Measurements from ENCODE around the gene KCNIP1. TPM values are rescaled to one million over a fixed set of nuclear protein-coding genes. Genes with fewer than 3 reads are reported as not detected.

The KCNIP1 gene
- total RNA-seq, 1 donor = not detected

DNA sequence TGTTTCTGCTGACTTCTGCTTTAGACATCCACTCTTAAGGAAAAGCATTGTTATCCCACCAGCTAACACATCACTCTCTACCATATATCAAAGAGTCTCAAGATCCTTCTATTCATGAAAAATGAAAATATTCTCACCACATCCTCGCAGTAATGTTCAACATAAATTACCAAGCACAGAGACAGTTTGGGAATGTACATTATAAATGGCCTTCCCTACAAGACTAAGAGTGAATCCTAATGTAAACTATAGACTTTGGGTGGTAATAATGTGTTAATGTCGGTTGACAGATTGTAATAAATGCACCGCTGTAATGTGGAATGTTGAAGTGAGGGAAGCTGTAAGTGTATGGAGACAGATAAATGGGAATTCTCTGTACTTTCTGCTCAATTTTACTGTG is 27.1 kb upstream of the KCNIP1 start:
- peaks cover 21% of the 10 kb centered on the region for H3K4me1 ChIP-seq (ENCODE audit: insufficient read depth, low read length)
- no peaks in the 10 kb centered on the region for H3K27me3 ChIP-seq (ENCODE audit: insufficient read depth, low read length)
- H3K4me3 ChIP-seq (ENCODE audit: low read length) = no peak overlapping the region
- no peaks in the 10 kb centered on the region for H3K9me3 ChIP-seq (ENCODE audit: low read depth, low read length)

DNA sequence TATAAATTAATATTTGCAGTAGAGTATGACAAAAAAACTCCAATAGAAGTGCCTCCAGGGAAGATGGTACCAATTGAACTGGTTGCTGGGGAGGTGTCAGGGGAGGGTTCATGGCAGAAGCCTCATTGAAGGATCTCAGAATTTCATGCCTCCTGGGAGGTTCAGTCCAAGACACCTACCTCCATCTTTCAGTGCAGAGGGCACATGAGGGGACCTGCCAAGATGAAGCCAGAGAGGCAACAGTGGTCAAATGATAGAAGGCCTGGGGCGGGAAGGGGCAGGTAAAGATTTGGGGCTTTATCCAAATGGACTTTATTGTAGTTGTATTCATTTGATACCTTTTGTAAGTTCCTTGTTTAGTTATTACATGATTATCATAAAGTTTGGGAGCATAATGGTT is 25.9 kb upstream of the KCNIP1 start:
- Histone ChIP-seq H3K4me3 (ENCODE audit: low read length) (no peak overlapping the region), H3K4me1 (ENCODE audit: insufficient read depth, low read length) (peaks cover 17% of the 10 kb centered on the region), H3K27me3 (ENCODE audit: insufficient read depth, low read length) (no peaks in the 10 kb centered on the region), H3K9me3 (ENCODE audit: low read depth, low read length) (no peaks in the 10 kb centered on the region)

DNA sequence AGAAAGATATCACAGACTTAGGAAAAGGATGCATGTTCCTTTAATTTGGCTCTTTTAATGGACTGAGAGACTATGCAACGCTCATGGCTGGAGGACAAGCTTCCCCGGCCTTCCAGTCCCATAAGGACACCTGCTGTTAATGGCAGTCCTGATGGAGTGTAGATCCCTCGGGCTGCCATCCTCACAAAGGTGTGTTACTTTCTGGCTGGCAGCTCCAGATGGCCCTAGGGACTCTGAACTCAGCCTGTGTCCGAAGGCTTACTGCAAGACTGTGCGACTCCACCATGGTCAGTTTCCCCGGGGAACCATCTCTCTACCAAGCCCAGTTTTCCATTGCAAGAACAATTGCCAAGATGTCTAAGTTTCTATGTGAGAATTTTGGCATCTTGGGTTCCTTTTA is 25.5 kb upstream of the KCNIP1 start:
- Histone ChIP-seq H3K9me3 (ENCODE audit: low read depth, low read length) (no peaks in the 10 kb centered on the region), H3K4me3 (ENCODE audit: low read length) (no peak overlapping the region)

DNA sequence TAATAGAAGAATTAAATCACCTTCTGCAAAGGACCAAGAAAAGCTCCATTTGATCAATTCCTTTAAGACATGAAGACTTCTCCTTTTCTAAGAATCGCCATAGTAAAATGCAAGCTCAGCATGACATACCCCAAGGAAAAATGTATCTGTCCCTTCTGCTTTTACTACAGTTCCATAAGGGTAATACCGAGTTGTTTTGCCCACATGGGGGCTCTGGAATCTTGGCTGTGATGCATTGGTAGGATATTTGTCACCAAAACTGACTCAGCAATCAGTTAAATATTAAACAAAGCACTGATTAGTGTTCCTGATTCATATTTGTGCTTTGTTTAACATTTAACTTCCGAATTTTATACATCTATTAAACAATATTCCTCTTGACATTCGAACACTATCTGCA is 24.3 kb upstream of the KCNIP1 start:
- Histone ChIP-seq H3K4me3 (ENCODE audit: low read length) (no peak overlapping the region), H3K4me1 (ENCODE audit: insufficient read depth, low read length) (peaks cover 23% of the 10 kb centered on the region)

More for the DNA sequence above, 25.5 kb upstream of the KCNIP1 start:
- Histone ChIP-seq H3K27me3 (ENCODE audit: insufficient read depth, low read length) (no peaks in the 10 kb centered on the region), H3K4me1 (ENCODE audit: insufficient read depth, low read length) (peaks cover 17% of the 10 kb centered on the region)

DNA sequence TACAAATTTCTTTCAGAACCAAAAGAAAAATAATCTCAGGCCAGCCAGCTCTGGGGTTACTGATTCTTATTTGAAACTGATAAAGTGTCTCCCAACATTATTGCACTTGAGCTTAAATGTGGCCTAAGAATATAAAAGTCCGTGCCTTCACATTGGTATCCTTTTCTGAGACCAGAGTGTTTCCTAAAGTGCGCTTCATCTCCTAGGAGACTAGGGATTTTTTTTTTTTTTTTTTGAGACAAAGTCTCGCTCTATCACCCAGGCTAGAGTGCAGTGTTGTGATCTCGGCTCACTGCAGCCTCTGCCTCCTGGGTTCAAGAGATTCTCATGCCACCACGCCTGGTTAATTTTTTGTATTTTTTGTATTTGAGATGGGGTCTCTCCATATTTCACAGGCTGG is 23.6 kb upstream of the KCNIP1 start:
- Histone ChIP-seq H3K4me3 (ENCODE audit: low read length) (no peak overlapping the region), H3K27me3 (ENCODE audit: insufficient read depth, low read length) (no peaks in the 10 kb centered on the region), H3K4me1 (ENCODE audit: insufficient read depth, low read length) (peaks cover 25% of the 10 kb centered on the region), H3K9me3 (ENCODE audit: low read depth, low read length) (no peaks in the 10 kb centered on the region)

More for the DNA sequence above, 24.3 kb upstream of the KCNIP1 start:
- Histone ChIP-seq H3K9me3 (ENCODE audit: low read depth, low read length) (no peaks in the 10 kb centered on the region), H3K27me3 (ENCODE audit: insufficient read depth, low read length) (no peaks in the 10 kb centered on the region)

DNA sequence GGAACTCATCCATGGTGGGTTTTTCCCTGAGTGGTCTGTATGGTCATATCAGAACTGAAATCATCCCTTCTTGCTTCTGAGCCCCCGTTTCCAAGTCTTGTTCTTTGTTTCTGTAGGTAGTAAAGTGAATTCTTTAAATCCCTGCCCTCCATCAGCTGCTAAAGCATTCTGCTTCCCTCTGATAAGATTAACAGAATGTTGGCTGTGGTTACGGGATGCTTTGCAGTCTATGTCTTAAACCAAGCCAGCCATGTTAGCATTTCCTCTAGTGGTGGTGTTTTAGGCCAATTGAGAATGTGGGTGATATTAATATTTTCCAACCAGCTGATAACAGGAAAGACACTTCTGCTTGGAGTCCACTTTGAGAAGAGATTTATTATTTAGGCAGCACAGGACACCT is 22.0 kb upstream of the KCNIP1 start:
- Histone ChIP-seq H3K4me3 (ENCODE audit: low read length) (no peak overlapping the region), H3K9me3 (ENCODE audit: low read depth, low read length) (no peaks in the 10 kb centered on the region), H3K4me1 (ENCODE audit: insufficient read depth, low read length) (peaks cover 22% of the 10 kb centered on the region), H3K27me3 (ENCODE audit: insufficient read depth, low read length) (no peaks in the 10 kb centered on the region)

DNA sequence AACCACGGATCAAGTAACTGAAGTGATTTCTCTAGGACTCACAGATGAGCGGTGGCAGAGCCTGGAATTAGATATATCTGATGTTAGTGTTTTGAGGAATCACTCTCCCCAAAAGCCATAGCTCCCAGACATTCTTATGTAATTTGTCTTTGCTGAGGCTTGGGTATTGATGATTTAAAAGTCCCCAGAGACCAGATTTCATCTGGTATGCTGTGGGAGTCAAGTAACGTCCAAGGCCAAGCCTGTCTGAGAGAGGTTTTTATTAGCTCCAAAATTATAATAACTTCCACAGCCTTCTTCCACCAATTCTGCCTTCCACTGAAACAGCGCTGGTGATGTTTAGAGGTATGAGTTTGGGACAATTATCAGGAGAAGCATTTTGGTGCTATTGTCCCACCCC is 21.3 kb upstream of the KCNIP1 start:
- no peak overlapping the region for H3K4me3 ChIP-seq (ENCODE audit: low read length)
- H3K9me3 ChIP-seq (ENCODE audit: low read depth, low read length) = no peaks in the 10 kb centered on the region
- no peaks in the 10 kb centered on the region for H3K27me3 ChIP-seq (ENCODE audit: insufficient read depth, low read length)
- peaks cover 22% of the 10 kb centered on the region for H3K4me1 ChIP-seq (ENCODE audit: insufficient read depth, low read length)

DNA sequence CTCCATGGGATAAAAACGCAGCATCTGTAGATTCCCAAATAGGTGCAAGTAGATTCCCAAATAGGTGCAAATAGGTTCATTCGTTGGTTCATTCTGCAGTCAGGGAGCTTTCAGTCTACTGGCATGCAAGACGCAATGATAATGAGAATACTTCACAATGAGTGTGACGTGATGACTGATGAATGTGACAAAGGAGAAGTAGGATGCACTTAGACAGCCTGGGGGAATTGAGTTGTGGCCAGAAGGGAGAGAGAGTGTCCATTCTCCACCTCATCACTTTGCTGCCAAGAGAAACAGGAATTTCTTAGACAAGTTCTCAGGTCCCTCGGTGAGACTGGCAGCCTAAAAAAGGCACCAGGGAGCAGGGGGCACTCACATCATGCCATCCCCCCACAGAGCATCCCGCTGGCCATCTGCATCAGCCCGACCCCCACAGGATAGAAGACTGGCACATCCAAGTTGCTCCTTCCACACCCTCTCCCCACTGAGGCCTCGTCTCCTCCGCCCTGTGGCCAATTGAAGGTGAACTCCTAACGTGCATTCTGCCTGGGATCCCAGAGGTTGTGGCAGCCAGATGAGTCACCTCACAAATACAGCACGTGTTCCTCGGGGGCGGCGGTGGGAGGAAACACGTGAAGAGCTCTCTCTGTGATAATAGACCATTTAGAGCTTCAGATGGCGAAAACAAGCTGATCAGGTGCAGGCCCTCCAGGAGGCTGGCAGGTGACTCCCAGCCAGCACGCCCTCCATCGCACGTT is 19.9 kb upstream of the KCNIP1 start:
- no peaks in the 10 kb centered on the region for H3K9me3 ChIP-seq (ENCODE audit: low read depth, low read length)
- no peaks in the 10 kb centered on the region for H3K27me3 ChIP-seq (ENCODE audit: insufficient read depth, low read length)
- no peak overlapping the region for H3K4me3 ChIP-seq (ENCODE audit: low read length)
- H3K4me1 ChIP-seq (ENCODE audit: insufficient read depth, low read length) = peaks cover 22% of the 10 kb centered on the region

DNA sequence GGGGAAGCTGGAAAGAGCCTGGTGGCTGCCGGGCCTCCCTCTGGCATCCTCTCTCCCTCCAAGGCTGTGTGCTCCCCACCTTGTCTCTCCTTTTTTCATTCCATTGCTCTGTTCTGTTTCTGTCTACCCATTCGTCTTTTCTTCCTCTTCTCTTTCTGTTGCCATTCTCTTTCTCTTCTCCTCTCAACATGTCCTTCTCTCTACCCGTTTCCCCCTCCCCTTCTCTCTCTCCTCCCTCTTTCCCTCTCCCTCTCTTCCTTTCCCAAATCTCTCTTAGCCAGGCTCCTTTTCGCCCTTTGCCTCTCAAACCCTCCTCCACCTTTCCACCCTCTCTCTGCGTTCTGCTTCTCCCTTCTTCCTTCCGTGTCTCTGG is 19.4 kb upstream of the KCNIP1 start:
- H3K4me3 ChIP-seq (ENCODE audit: low read length) = no peak overlapping the region
- peaks cover 22% of the 10 kb centered on the region for H3K4me1 ChIP-seq (ENCODE audit: insufficient read depth, low read length)
- no peaks in the 10 kb centered on the region for H3K9me3 ChIP-seq (ENCODE audit: low read depth, low read length)
- H3K27me3 ChIP-seq (ENCODE audit: insufficient read depth, low read length) = no peaks in the 10 kb centered on the region

DNA sequence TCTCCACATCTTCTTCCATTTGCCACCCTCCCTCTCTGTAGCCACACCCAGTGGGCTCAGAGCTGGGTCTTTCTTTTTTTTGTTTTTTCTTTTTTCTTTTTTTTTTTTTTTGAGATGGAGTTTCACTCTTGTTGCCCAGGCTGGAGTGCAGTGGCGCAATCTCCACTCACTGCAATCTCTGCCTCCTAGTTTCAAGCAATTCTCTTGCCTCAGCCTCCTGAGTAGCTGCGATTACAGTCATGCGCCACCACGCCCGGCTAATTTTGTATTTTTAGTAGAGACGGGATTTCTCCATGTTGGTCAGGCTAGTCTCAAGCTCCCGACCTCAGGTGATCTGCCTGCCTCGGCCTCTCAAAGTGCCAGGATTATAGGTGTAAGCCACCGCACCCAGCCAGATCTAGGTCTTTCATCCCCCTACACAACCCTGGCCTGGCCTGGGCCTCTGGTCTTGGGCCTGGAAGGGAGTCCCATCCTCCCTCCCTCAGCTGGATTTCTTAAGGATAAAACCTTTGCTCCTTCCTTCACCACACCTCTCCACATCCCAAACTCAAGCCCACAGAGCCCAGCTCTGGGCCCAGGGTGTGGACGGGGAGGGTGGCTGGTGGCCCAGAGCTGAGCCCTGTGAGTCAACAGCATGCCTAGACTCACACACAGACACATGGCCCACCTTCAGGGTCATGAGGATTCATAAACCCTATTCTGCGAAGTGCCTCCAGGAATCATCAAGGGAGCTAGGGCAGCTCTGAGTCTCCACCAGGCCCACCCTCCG is 18.8 kb upstream of the KCNIP1 start:
- no peak overlapping the region for H3K4me3 ChIP-seq (ENCODE audit: low read length)
- H3K27me3 ChIP-seq (ENCODE audit: insufficient read depth, low read length) = no peaks in the 10 kb centered on the region
- peaks cover 22% of the 10 kb centered on the region for H3K4me1 ChIP-seq (ENCODE audit: insufficient read depth, low read length)
- no peaks in the 10 kb centered on the region for H3K9me3 ChIP-seq (ENCODE audit: low read depth, low read length)

DNA sequence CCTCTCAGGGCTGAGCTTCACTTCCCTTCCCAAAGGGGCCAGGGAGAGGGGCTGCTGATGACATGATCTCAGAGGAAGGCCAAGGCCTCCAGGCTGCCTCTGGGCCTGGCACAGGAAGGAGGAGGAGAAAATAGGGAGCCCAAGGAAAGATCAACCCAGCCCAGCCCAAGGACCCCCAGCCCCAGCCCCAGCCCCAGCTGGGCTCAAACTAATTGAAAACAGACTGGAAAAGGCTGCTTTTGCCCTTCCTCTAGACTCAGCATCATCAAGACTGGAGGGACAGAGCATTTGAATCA is 18.3 kb upstream of the KCNIP1 start:
- H3K27me3 ChIP-seq (ENCODE audit: insufficient read depth, low read length) = no peaks in the 10 kb centered on the region
- H3K4me3 ChIP-seq (ENCODE audit: low read length) = no peak overlapping the region
- peaks cover 23% of the 10 kb centered on the region for H3K4me1 ChIP-seq (ENCODE audit: insufficient read depth, low read length)
- H3K9me3 ChIP-seq (ENCODE audit: low read depth, low read length) = no peaks in the 10 kb centered on the region

DNA sequence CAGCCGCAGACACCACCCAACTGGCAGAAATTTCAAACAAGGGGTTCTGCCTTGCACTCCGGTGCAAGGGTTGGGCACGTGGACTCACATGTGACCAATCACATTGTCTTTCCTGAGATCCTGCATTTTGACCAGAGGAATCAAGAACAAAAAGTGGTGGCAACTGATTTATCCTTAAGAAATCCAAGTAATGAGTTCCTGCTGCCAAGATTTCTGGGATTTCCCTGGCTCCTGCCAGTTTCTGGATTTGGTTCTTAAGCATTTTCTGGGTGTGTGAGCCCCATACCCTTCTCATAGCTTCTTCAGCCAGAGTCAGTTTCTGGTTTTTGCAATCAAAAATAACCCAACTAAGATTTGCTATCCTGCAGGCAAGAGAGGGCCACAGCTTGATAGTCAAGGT is 17.4 kb upstream of the KCNIP1 start:
- H3K4me1 ChIP-seq (ENCODE audit: insufficient read depth, low read length) = peaks cover 31% of the 10 kb centered on the region
- H3K4me3 ChIP-seq (ENCODE audit: low read length) = no peak overlapping the region
- H3K9me3 ChIP-seq (ENCODE audit: low read depth, low read length) = no peaks in the 10 kb centered on the region
- no peaks in the 10 kb centered on the region for H3K27me3 ChIP-seq (ENCODE audit: insufficient read depth, low read length)

DNA sequence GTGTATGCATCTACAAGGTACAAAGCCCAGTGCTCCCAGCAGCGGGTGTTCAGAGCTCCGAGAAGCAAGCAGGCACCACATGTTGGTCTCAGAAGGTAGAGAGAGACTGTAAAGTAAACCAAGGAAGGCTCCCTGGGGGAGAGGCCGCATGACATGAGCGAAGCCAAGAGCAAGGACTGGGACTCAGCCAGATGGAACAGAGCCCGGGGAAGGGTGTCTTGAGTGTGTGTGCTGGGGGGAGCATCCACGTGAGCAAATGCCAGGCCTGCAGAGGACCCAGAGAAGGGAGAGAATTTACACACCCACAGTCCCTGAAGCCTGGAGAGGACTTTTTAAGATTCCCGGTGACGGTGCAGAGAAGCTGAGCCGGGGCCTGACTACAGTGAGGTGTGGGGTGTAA is 15.2 kb upstream of the KCNIP1 start:
- Histone ChIP-seq H3K4me3 (ENCODE audit: low read length) (no peak overlapping the region), H3K4me1 (ENCODE audit: insufficient read depth, low read length) (peaks cover 42% of the 10 kb centered on the region), H3K9me3 (ENCODE audit: low read depth, low read length) (no peaks in the 10 kb centered on the region), H3K27me3 (ENCODE audit: insufficient read depth, low read length) (no peaks in the 10 kb centered on the region)

DNA sequence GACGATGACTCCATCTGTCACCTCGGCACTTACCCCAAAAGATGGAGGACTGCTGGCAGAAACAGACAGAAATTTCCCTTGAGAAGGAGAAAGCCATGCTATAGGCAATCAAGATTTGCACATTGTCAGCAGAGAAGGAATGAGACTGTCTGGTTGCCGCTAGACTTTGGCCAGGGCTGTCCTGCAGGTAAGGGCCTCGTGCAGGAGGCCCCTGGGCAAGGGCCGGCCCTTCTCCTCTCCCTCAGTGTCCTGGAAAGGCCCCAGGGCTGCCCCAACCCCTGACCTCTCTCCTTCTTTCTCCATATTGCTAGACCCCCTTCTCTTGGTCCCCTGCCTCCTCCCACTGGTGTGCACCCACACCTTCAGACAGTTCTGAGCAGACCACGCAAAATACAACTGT is 14.6 kb upstream of the KCNIP1 start:
- Histone ChIP-seq H3K27me3 (ENCODE audit: insufficient read depth, low read length) (no peaks in the 10 kb centered on the region), H3K4me3 (ENCODE audit: low read length) (no peak overlapping the region), H3K4me1 (ENCODE audit: insufficient read depth, low read length) (peaks cover 38% of the 10 kb centered on the region), H3K9me3 (ENCODE audit: low read depth, low read length) (no peaks in the 10 kb centered on the region)

DNA sequence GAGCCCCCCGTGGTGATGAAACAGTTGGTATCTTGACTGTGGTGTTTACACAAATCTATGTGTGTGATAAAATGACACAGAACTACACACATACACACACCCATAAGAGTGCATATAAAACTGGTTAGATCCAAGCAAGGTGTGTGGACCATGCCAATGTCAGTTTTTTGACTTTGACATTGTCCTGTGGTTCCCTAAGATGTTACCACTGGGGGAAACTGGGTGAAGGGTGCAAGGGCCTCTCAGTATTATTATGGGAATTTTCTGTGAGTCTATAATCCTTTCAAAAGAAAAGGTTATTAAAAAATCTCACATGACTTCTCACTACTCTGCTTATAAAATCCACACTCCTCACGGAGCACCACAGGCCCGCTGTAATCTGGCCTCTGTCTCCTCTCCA is 13.4 kb upstream of the KCNIP1 start:
- no peaks in the 10 kb centered on the region for H3K9me3 ChIP-seq (ENCODE audit: low read depth, low read length)
- H3K4me3 ChIP-seq (ENCODE audit: low read length) = no peak overlapping the region
- no peaks in the 10 kb centered on the region for H3K27me3 ChIP-seq (ENCODE audit: insufficient read depth, low read length)
- H3K4me1 ChIP-seq (ENCODE audit: insufficient read depth, low read length) = peaks cover 28% of the 10 kb centered on the region

DNA sequence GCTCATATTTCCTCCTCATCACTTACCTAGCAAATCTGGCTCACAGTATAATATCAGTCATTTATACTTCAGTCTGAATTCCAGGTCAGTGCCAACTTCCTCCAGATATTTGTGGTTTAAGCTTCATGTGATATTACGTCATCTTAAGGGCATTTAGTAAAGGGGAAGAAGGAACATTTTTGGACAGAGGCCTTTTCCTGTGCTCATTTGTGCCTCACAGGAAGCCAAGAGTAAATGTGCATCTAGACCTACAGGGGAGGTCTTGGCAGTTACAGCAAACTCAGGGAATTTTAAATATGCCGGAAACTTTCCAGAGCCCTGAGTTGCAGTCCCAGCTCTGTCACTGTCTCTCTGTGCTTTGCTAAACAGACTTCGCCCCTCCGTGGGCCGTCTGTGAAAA is 12.3 kb upstream of the KCNIP1 start:
- Histone ChIP-seq H3K27me3 (ENCODE audit: insufficient read depth, low read length) (no peaks in the 10 kb centered on the region), H3K4me3 (ENCODE audit: low read length) (no peak overlapping the region), H3K9me3 (ENCODE audit: low read depth, low read length) (no peaks in the 10 kb centered on the region), H3K4me1 (ENCODE audit: insufficient read depth, low read length) (peaks cover 20% of the 10 kb centered on the region)

Data from mononuclear cell (primary cell).